Gastrocnemius medialis (tissue), 4 donors: ENCODE data around the gene SLC39A11.

Experiments
- POLR2A ChIP-seq, 2 donors: fragments of 450-650 bp; IDR thresholded peaks; one replicate each; pipeline ENCODE4 v1.6.1; 2017; ENCODE audit warnings: antibody characterized with exemption in 2 of 2, mild to moderate bottlenecking in 2 of 2, moderate library complexity in 2 of 2
- TF ChIP-seq, protein P1 (sequence below), 5 experiments: fragments of 450-650 bp in 3 of 5; fragments of 200-600 bp in 2 of 5; sonication (generic) in 2 of 5; IDR thresholded peaks in 4 of 5; conservative IDR thresholded peaks in 1 of 5; 1 replicate in 4 of 5; 2 replicates in 1 of 5; pipeline ENCODE4 v1.5.1; 2016 to 2019; ENCODE audit warnings: antibody characterized with exemption in 5 of 5, mild to moderate bottlenecking in 3 of 5, moderate library complexity in 3 of 5

DNA sequence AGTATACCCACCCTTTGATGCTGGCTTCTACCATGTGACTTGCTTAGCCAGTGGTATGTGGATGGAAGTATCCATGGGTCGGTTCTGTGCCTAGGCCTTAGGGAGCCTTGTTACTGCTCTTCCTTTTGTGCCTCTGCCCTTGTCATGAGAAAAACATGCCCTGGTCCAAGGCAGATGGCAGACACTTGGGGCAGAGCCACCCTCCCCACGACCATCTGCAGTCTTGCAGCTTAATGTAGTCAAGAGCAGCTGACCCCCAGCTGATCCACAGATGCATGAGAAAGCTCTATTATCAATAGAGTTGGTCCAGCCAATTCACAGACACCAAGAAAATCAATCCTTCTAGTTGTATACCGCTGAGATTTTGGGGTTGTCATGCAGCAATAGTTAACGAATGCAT is 95.7 kb downstream of the SLC39A11 start:
- TF ChIP-seq POLR2A (IDR thresholded peaks at IDR 0.05), result no peak
- TF ChIP-seq, protein P1, sequence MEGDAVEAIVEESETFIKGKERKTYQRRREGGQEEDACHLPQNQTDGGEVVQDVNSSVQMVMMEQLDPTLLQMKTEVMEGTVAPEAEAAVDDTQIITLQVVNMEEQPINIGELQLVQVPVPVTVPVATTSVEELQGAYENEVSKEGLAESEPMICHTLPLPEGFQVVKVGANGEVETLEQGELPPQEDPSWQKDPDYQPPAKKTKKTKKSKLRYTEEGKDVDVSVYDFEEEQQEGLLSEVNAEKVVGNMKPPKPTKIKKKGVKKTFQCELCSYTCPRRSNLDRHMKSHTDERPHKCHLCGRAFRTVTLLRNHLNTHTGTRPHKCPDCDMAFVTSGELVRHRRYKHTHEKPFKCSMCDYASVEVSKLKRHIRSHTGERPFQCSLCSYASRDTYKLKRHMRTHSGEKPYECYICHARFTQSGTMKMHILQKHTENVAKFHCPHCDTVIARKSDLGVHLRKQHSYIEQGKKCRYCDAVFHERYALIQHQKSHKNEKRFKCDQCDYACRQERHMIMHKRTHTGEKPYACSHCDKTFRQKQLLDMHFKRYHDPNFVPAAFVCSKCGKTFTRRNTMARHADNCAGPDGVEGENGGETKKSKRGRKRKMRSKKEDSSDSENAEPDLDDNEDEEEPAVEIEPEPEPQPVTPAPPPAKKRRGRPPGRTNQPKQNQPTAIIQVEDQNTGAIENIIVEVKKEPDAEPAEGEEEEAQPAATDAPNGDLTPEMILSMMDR (IDR thresholded peaks at IDR 0.05 in 4 of 5, conservative IDR thresholded peaks at IDR 0.05 in 1 of 5), result no peak
